Myometrial cell (primary cell): ENCODE data around the gene VEZF1. TPM values are rescaled to one million over a fixed set of nuclear protein-coding genes. Genes with fewer than 3 reads are reported as not detected.

Experiments used
- total RNA-seq: library from RNA; depleted of rRNA; stranded (reverse); fragments of >200 nt; gene quantifications from 2 replicates; pipeline ENCODE4 v1.2.3, GENCODE V29; 2015

The VEZF1 gene, protein sequence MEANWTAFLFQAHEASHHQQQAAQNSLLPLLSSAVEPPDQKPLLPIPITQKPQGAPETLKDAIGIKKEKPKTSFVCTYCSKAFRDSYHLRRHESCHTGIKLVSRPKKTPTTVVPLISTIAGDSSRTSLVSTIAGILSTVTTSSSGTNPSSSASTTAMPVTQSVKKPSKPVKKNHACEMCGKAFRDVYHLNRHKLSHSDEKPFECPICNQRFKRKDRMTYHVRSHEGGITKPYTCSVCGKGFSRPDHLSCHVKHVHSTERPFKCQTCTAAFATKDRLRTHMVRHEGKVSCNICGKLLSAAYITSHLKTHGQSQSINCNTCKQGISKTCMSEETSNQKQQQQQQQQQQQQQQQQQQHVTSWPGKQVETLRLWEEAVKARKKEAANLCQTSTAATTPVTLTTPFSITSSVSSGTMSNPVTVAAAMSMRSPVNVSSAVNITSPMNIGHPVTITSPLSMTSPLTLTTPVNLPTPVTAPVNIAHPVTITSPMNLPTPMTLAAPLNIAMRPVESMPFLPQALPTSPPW
- 25.1 and 43.1 TPM in 2 replicates for total RNA-seq

DNA sequence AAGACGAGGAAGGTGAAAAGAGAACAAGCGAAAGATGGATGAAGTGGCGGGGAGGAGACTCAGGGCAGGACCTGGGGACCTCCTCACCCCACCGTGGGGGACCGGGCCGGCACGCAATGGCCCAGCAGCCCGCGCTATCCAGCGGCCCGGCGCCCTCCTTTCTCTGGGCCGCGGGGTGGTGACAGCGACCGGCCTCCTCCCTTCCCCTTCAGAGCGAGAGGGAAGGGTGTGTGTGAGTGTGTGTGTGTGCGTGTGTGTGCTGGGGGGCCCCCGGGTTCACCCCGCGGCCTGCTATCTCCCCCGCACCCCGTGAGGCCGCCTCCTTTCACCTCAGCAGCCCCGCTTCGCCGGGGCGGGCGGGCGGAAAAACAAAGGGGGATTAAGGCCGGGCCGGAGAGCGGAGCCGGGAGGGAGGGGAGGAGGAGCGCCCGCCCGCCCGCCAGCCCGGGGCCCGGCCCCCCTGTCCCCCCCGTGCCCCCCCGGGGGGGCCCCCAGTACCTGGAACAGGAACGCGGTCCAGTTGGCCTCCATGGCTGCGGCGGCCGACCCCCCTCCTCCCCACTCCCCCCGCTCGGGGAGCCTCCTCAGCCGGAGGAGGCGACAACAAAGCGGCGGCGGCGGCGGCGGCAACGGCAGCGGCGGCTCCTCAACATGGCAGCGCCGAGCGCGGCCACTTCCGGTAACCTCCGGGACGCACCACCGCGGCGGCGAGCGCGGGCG lies at the start of gene VEZF1:
Gene VEZF1, minus strand, starts transcription at position 674 of the 720 bp plus-strand sequence. Its CDS starts 143 bp downstream, at position 531.

DNA sequence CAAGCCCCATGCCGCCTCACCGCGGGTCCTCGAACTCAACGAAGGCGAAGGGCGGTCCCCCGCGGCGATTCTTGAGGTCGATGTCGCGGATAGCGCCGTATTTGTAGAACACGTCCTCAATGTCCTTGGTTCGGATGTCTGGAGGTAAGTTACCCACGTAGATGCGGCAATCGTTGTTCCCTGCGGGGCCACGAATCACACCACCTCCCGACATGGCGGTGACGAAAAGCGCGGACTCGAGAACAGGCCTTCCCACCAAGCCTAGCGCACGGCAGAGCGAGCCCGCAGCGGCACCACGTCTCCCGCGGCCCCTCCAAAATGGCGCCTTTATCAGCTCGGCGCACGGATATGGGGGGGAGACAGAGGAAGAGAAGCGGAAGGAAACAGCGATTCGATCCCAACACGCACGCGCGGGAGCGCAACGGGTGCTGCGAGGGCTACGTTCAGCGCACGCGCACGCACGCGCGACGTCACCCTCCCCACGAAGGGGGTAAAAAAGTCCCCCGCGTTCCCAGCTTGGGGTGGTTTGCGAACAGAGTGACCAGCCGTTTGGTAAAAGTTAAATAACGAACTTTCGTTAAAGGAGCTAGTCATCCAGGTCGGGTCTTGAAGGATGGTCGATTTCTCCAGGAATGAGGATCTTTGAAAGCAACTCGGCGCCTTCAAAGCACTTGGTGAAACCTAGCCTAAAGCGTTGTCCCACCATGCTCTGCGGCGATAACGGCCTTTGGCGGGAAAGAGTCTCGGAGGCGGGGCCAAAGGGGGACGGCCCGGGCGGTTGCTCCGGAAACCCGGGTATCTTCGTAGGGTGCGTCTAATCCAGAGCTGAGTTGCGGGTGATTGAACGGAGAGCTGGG lies 19.1 kb upstream of the VEZF1 start, which contains the start of gene SRSF1:
Gene SRSF1, minus strand, starts transcription at position 323 of the 857 bp plus-strand sequence. Its CDS starts 109 bp downstream, at position 214.

DNA sequence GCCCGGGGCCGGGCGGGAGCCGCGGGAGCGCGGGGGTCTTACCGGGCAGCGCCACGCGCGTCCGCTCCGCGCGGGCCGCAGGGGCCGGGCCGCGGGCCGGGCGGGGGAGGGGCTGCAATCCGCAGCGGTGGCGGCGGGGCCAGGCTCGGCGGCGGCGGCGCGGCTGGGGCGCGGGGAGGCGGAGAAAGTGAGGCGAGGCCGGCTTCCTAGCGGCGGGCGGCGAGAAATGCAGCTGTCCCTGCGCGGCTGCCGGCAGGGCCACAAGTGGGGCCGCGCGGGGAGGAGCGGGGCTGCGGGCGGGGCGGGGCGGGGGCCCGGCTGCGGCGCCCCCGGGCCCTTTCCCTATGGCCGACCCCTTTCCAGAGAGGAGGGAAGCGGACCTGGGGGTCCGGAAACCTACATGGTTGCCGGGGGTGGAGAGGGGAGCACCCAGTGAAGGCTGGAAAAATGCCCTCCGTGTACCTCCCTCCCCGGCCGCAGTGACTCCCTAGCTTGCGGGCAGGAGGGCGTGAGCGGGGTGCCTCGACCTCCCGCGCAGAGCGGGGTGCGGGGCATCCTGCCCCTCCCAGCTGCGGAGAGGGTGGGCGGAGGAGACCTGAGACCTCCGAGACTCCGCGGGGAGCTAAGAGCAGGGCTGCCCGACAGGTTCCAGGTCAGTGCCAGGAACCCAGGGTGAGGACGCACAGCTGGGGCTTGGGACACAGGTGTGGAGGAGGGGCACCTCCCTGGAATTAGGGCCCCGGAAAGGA lies 32.7 kb downstream of the VEZF1 start, which contains the start of gene CUEDC1:
Gene CUEDC1, minus strand, starts transcription at position 230 of the 749 bp plus-strand sequence. CDS start 69,848 bp downstream, outside the sequence.

Other genes with a start within 250 kb of the VEZF1 start
- not detected in 2 replicates for gene CCDC182, start 243.0 kb downstream of the VEZF1 start, total RNA-seq
- 40.1 and 45.5 TPM in 2 replicates for gene MRPS23, start 138.2 kb downstream of the VEZF1 start, total RNA-seq
- 8.6 and 10.5 TPM in 2 replicates for gene CUEDC1, start 32.8 kb downstream of the VEZF1 start, total RNA-seq
- gene SRSF1, start 19.0 kb upstream of the VEZF1 start, total RNA-seq: 161 and 194 TPM in 2 replicates
- gene DYNLL2, start 95.2 kb upstream of the VEZF1 start, total RNA-seq: 10.1 and 11.8 TPM in 2 replicates
- not detected in 2 replicates for gene OR4D1, start 160.1 kb upstream of the VEZF1 start, total RNA-seq
- not detected in 2 replicates for gene OR4D2, start 178.7 kb upstream of the VEZF1 start, total RNA-seq
- not detected in 2 replicates for gene EPX, start 204.5 kb upstream of the VEZF1 start, total RNA-seq
- gene MKS1, start 231.0 kb upstream of the VEZF1 start, total RNA-seq: 17.4 and 40.1 TPM in 2 replicates